ENCODE results near the gene FIGN. TPM values are rescaled to one million over a fixed set of nuclear protein-coding genes. Genes with fewer than 3 reads are reported as not detected.

The FIGN gene
- not detected for total RNA-seq
- polyA plus RNA-seq, result not detected

GRCh38 chr2:163735685-163736432 lies at the start of gene FIGN:
FIGN (minus strand) TSS chr2:163736008; CDS start chr2:163734927, 1,081 bp downstream.
- H3K27ac ChIP-seq (ENCODE audit: insufficient read depth, low read length, poor library complexity, severe bottlenecking), result no peak within 1 kb of the TSS
- H3K4me1 ChIP-seq (ENCODE audit: control insufficient read depth, insufficient read depth, low read length, poor library complexity, severe bottlenecking), result no peaks in the 10 kb centered on the region
- ATAC-seq (ENCODE audit: low read depth in 2 of 2) (no peak), DNase-seq (no peak)
- no peaks in the 10 kb centered on the region for H3K36me3 ChIP-seq (ENCODE audit: control insufficient read depth, insufficient read depth, low read length)
- H3K27ac Mint-ChIP-seq, result no peak within 1 kb of the TSS
- peaks cover 11% of the 10 kb centered on the region for H3K27me3 Mint-ChIP-seq
- no peak within 1 kb of the TSS for H3K4me3 ChIP-seq (ENCODE audit: low read depth, low read length)
- no peaks in the 10 kb centered on the region for H3K36me3 Mint-ChIP-seq
- no peaks in the 10 kb centered on the region for H3K4me1 Mint-ChIP-seq
- H3K4me3 Mint-ChIP-seq, result no peak within 1 kb of the TSS
- no peaks in the 10 kb centered on the region for H3K9me3 ChIP-seq (ENCODE audit: control insufficient read depth in 2 of 2, low read length in 2 of 2)
- H3K27me3 ChIP-seq (ENCODE audit: control insufficient read depth, insufficient read depth, low read length), result peaks cover 2% of the 10 kb centered on the region
- peaks cover 0 to 14% (median 2%) of the 10 kb centered on the region in 7 donors for H3K9me3 Mint-ChIP-seq

GRCh38 chr2:163785162-163785561 lies 49.4 kb upstream of the FIGN start:
- no peak for ATAC-seq (ENCODE audit: low read depth in 2 of 2)
- H3K27ac ChIP-seq (ENCODE audit: insufficient read depth, low read length, poor library complexity, severe bottlenecking), result no peak overlapping the region
- DNase-seq, result no peak
- H3K4me1 ChIP-seq (ENCODE audit: control insufficient read depth, insufficient read depth, low read length, poor library complexity, severe bottlenecking), result no peaks in the 10 kb centered on the region
- no peaks in the 10 kb centered on the region for H3K36me3 Mint-ChIP-seq
- H3K4me1 Mint-ChIP-seq, result no peaks in the 10 kb centered on the region
- H3K9me3 Mint-ChIP-seq, result peaks cover 1 to 30% (median 4%) of the 10 kb centered on the region in 7 donors
- no peak overlapping the region for H3K27ac Mint-ChIP-seq
- H3K36me3 ChIP-seq (ENCODE audit: control insufficient read depth, insufficient read depth, low read length), result no peaks in the 10 kb centered on the region
- H3K4me3 Mint-ChIP-seq, result peak overlapping the region in 1 of 4 donors; percentile 15
- H3K27me3 ChIP-seq (ENCODE audit: control insufficient read depth, insufficient read depth, low read length), result no peaks in the 10 kb centered on the region
- H3K9me3 ChIP-seq (ENCODE audit: control insufficient read depth in 2 of 2, low read length in 2 of 2), result no peaks in the 10 kb centered on the region
- H3K4me3 ChIP-seq (ENCODE audit: low read depth, low read length), result no peak overlapping the region
- no peaks in the 10 kb centered on the region for H3K27me3 Mint-ChIP-seq

GRCh38 chr2:163779970-163780597 lies 44.3 kb upstream of the FIGN start:
- DNase-seq (no peak), ATAC-seq (ENCODE audit: low read depth in 2 of 2) (no peak)
- Mint-ChIP-seq H3K27ac (peak overlapping the region in 1 of 3 donors; percentile 6), H3K36me3 (no peaks in the 10 kb centered on the region), H3K4me3 (no peak overlapping the region), H3K4me1 (no peaks in the 10 kb centered on the region), H3K27me3 (no peaks in the 10 kb centered on the region), H3K9me3 (peaks cover under 1 to 27% (median 5%) of the 10 kb centered on the region in 7 donors)
- H3K4me1 ChIP-seq (ENCODE audit: control insufficient read depth, insufficient read depth, low read length, poor library complexity, severe bottlenecking), result no peaks in the 10 kb centered on the region
- H3K27me3 ChIP-seq (ENCODE audit: control insufficient read depth, insufficient read depth, low read length), result no peaks in the 10 kb centered on the region
- H3K4me3 ChIP-seq (ENCODE audit: low read depth, low read length), result no peak overlapping the region
- no peaks in the 10 kb centered on the region for H3K9me3 ChIP-seq (ENCODE audit: control insufficient read depth in 2 of 2, low read length in 2 of 2)
- no peaks in the 10 kb centered on the region for H3K36me3 ChIP-seq (ENCODE audit: control insufficient read depth, insufficient read depth, low read length)
- no peak overlapping the region for H3K27ac ChIP-seq (ENCODE audit: insufficient read depth, low read length, poor library complexity, severe bottlenecking)

GRCh38 chr2:163778045-163778781 lies 42.4 kb upstream of the FIGN start:
- no peak for DNase-seq
- H3K27ac Mint-ChIP-seq, result no peak overlapping the region
- no peak overlapping the region for H3K4me3 Mint-ChIP-seq
- H3K9me3 Mint-ChIP-seq, result peaks cover 3 to 27% (median 4%) of the 10 kb centered on the region in 7 donors
- no peaks in the 10 kb centered on the region for H3K36me3 Mint-ChIP-seq
- H3K27me3 Mint-ChIP-seq, result no peaks in the 10 kb centered on the region
- Histone ChIP-seq H3K9me3 (ENCODE audit: control insufficient read depth in 2 of 2, low read length in 2 of 2) (no peaks in the 10 kb centered on the region), H3K27ac (ENCODE audit: insufficient read depth, low read length, poor library complexity, severe bottlenecking) (no peak overlapping the region), H3K27me3 (ENCODE audit: control insufficient read depth, insufficient read depth, low read length) (no peaks in the 10 kb centered on the region), H3K4me1 (ENCODE audit: control insufficient read depth, insufficient read depth, low read length, poor library complexity, severe bottlenecking) (no peaks in the 10 kb centered on the region), H3K36me3 (ENCODE audit: control insufficient read depth, insufficient read depth, low read length) (no peaks in the 10 kb centered on the region), H3K4me3 (ENCODE audit: low read depth, low read length) (no peak overlapping the region)
- no peaks in the 10 kb centered on the region for H3K4me1 Mint-ChIP-seq
- ATAC-seq (ENCODE audit: low read depth in 2 of 2), result no peak

GRCh38 chr2:163775304-163775703 lies 39.5 kb upstream of the FIGN start:
- no peak for DNase-seq
- Histone ChIP-seq H3K27ac (ENCODE audit: insufficient read depth, low read length, poor library complexity, severe bottlenecking) (no peak overlapping the region), H3K27me3 (ENCODE audit: control insufficient read depth, insufficient read depth, low read length) (no peaks in the 10 kb centered on the region), H3K9me3 (ENCODE audit: control insufficient read depth in 2 of 2, low read length in 2 of 2) (no peaks in the 10 kb centered on the region), H3K4me3 (ENCODE audit: low read depth, low read length) (no peak overlapping the region), H3K36me3 (ENCODE audit: control insufficient read depth, insufficient read depth, low read length) (no peaks in the 10 kb centered on the region), H3K4me1 (ENCODE audit: control insufficient read depth, insufficient read depth, low read length, poor library complexity, severe bottlenecking) (no peaks in the 10 kb centered on the region)
- no peak for ATAC-seq (ENCODE audit: low read depth in 2 of 2)
- Mint-ChIP-seq H3K27ac (no peak overlapping the region), H3K9me3 (peaks cover 3 to 25% (median 9%) of the 10 kb centered on the region in 7 donors), H3K4me1 (no peaks in the 10 kb centered on the region), H3K4me3 (no peak overlapping the region), H3K27me3 (no peaks in the 10 kb centered on the region), H3K36me3 (no peaks in the 10 kb centered on the region)

GRCh38 chr2:163774862-163775261 lies 39.1 kb upstream of the FIGN start:
- Histone ChIP-seq H3K4me3 (ENCODE audit: low read depth, low read length) (no peak overlapping the region), H3K27me3 (ENCODE audit: control insufficient read depth, insufficient read depth, low read length) (no peaks in the 10 kb centered on the region), H3K36me3 (ENCODE audit: control insufficient read depth, insufficient read depth, low read length) (no peaks in the 10 kb centered on the region), H3K27ac (ENCODE audit: insufficient read depth, low read length, poor library complexity, severe bottlenecking) (no peak overlapping the region), H3K9me3 (ENCODE audit: control insufficient read depth in 2 of 2, low read length in 2 of 2) (no peaks in the 10 kb centered on the region), H3K4me1 (ENCODE audit: control insufficient read depth, insufficient read depth, low read length, poor library complexity, severe bottlenecking) (no peaks in the 10 kb centered on the region)
- H3K4me3 Mint-ChIP-seq, result no peak overlapping the region
- no peaks in the 10 kb centered on the region for H3K36me3 Mint-ChIP-seq
- H3K4me1 Mint-ChIP-seq, result no peaks in the 10 kb centered on the region
- DNase-seq (no peak), ATAC-seq (ENCODE audit: low read depth in 2 of 2) (no peak)
- no peak overlapping the region for H3K27ac Mint-ChIP-seq
- peaks cover 3 to 25% (median 9%) of the 10 kb centered on the region in 7 donors for H3K9me3 Mint-ChIP-seq
- no peaks in the 10 kb centered on the region for H3K27me3 Mint-ChIP-seq

GRCh38 chr2:163773276-163773675 lies 37.5 kb upstream of the FIGN start:
- H3K4me3 Mint-ChIP-seq, result no peak overlapping the region
- H3K27ac ChIP-seq (ENCODE audit: insufficient read depth, low read length, poor library complexity, severe bottlenecking), result no peak overlapping the region
- H3K4me1 ChIP-seq (ENCODE audit: control insufficient read depth, insufficient read depth, low read length, poor library complexity, severe bottlenecking), result no peaks in the 10 kb centered on the region
- H3K27me3 ChIP-seq (ENCODE audit: control insufficient read depth, insufficient read depth, low read length), result no peaks in the 10 kb centered on the region
- DNase-seq (no peak), ATAC-seq (ENCODE audit: low read depth in 2 of 2) (no peak)
- no peaks in the 10 kb centered on the region for H3K9me3 ChIP-seq (ENCODE audit: control insufficient read depth in 2 of 2, low read length in 2 of 2)
- H3K27me3 Mint-ChIP-seq, result no peaks in the 10 kb centered on the region
- H3K9me3 Mint-ChIP-seq, result peaks cover 2 to 25% (median 9%) of the 10 kb centered on the region in 7 donors
- no peak overlapping the region for H3K27ac Mint-ChIP-seq
- no peaks in the 10 kb centered on the region for H3K36me3 ChIP-seq (ENCODE audit: control insufficient read depth, insufficient read depth, low read length)
- H3K4me1 Mint-ChIP-seq, result no peaks in the 10 kb centered on the region
- H3K36me3 Mint-ChIP-seq, result no peaks in the 10 kb centered on the region
- no peak overlapping the region for H3K4me3 ChIP-seq (ENCODE audit: low read depth, low read length)

Data from CD4-positive, CD25-positive, alpha-beta regulatory T cell (primary cell).